ENCODE measurements around the gene USF3. TPM values are rescaled to one million over a fixed set of nuclear protein-coding genes. Genes with fewer than 3 reads are reported as not detected.

USF3 gene
- total RNA-seq, 2 donors from 2014 or later: 22.2 to 25.3 TPM

DNA sequence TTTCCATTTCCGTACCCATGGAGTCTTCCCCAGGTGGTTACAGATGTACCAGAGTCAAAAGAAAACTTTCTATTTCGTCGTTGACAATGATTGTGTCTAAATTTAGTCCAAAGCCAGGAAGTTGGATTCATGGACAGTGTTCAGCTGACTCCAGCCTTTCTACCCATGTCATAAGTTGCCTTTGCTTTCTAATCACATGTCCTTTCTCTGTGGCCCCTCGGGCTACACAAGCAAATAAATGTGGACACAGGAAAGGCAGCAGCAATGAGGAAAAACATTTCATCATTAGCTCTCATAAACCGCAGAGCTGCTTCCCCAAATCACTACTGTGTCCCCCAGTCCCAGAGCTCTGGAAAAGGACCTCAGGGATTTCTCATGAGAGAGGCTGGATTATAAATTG lies 82.0 kb downstream of the USF3 start:
- intact Hi-C loops (cut with DNase I): no loop called here
- Histone ChIP-seq H3K4me1 (replicated peaks) (no peaks in the 10 kb centered on the region), H3K9me3 (no peaks in the 10 kb centered on the region), H3K27ac (no peak overlapping the region), H3K36me3 (no peaks in the 10 kb centered on the region), H3K4me3 (no peak overlapping the region), H3K27me3 (replicated peaks; ENCODE audit: insufficient read depth) (no peaks in the 10 kb centered on the region)
- 56% methylated on average over 5 of the region's 5 CpGs for WGBS
- TF ChIP-seq, protein P1, sequence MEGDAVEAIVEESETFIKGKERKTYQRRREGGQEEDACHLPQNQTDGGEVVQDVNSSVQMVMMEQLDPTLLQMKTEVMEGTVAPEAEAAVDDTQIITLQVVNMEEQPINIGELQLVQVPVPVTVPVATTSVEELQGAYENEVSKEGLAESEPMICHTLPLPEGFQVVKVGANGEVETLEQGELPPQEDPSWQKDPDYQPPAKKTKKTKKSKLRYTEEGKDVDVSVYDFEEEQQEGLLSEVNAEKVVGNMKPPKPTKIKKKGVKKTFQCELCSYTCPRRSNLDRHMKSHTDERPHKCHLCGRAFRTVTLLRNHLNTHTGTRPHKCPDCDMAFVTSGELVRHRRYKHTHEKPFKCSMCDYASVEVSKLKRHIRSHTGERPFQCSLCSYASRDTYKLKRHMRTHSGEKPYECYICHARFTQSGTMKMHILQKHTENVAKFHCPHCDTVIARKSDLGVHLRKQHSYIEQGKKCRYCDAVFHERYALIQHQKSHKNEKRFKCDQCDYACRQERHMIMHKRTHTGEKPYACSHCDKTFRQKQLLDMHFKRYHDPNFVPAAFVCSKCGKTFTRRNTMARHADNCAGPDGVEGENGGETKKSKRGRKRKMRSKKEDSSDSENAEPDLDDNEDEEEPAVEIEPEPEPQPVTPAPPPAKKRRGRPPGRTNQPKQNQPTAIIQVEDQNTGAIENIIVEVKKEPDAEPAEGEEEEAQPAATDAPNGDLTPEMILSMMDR (IDR thresholded peaks at IDR 0.05): no peak
- TF ChIP-seq POLR2A (IDR thresholded peaks at IDR 0.05) (no peak), POLR2AphosphoS5 (IDR thresholded peaks at IDR 0.05) (no peak)
- DNase-seq (ENCODE audit: low spot score): no peak

GRCh38 chr3:113607219-113607596 lies 89.2 kb downstream of the USF3 start:
- WGBS: 82% methylated on average over 5 of the region's 5 CpGs
- TF ChIP-seq, protein P1 (IDR thresholded peaks at IDR 0.05): no peak
- TF ChIP-seq POLR2AphosphoS5 (IDR thresholded peaks at IDR 0.05) (no peak), POLR2A (IDR thresholded peaks at IDR 0.05) (no peak)
- Histone ChIP-seq H3K4me1 (replicated peaks) (no peaks in the 10 kb centered on the region), H3K9me3 (no peaks in the 10 kb centered on the region), H3K27me3 (replicated peaks; ENCODE audit: insufficient read depth) (no peaks in the 10 kb centered on the region), H3K36me3 (no peaks in the 10 kb centered on the region), H3K4me3 (no peak overlapping the region), H3K27ac (no peak overlapping the region)
- no peak for DNase-seq (ENCODE audit: low spot score)
- intact Hi-C loops (cut with DNase I): no loop called here

- 53% methylated on average over 8 of the region's 8 CpGs for WGBS
These were observed 89.8 kb downstream of the USF3 start for GRCh38 chr3:113606539-113607218.

DNA sequence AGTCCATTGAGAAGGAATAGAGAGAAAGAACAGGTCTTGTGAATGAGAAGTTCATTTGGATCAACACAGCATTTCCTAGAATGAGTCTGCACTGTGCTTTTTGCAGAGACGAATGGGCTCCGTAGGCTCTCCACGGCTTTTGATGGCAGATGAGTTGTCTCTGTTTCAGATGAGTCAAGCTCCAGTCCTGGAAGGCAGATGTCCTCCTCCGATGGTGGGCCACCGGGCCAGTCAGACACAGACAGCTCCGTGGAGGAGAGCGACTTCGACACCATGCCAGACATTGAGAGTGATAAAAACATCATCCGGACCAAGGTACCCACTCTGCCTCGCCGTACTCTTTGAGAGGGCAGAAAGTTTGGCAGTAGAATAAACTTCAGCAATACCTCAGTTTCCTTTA lies 93.6 kb downstream of the USF3 start:
- TF ChIP-seq POLR2AphosphoS5 (IDR thresholded peaks at IDR 0.05) (no peak), POLR2A (IDR thresholded peaks at IDR 0.05) (no peak)
- TF ChIP-seq, protein P1 (IDR thresholded peaks at IDR 0.05): no peak
- Histone ChIP-seq H3K9me3 (no peaks in the 10 kb centered on the region), H3K36me3 (no peaks in the 10 kb centered on the region), H3K4me1 (replicated peaks) (no peaks in the 10 kb centered on the region), H3K27me3 (replicated peaks; ENCODE audit: insufficient read depth) (no peaks in the 10 kb centered on the region), H3K27ac (no peak overlapping the region), H3K4me3 (no peak overlapping the region)
- 90% methylated on average over 11 of the region's 11 CpGs for WGBS
- intact Hi-C loops (cut with DNase I): no loop called here
- no peak for DNase-seq (ENCODE audit: low spot score)

More at GRCh38 chr3:113606539-113607218, 89.8 kb downstream of the USF3 start:
- H3K4me1 ChIP-seq (replicated peaks): no peaks in the 10 kb centered on the region
- H3K27me3 ChIP-seq (replicated peaks; ENCODE audit: insufficient read depth): no peaks in the 10 kb centered on the region
- no peak overlapping the region for H3K4me3 ChIP-seq
- no peaks in the 10 kb centered on the region for H3K36me3 ChIP-seq
- no peaks in the 10 kb centered on the region for H3K9me3 ChIP-seq
- intact Hi-C loops (cut with DNase I): no loop called here
- DNase-seq (ENCODE audit: low spot score): no peak
- H3K27ac ChIP-seq: no peak overlapping the region
- TF ChIP-seq POLR2AphosphoS5 (IDR thresholded peaks at IDR 0.05) (no peak), POLR2A (IDR thresholded peaks at IDR 0.05) (no peak)
- TF ChIP-seq, protein P1 (IDR thresholded peaks at IDR 0.05): no peak

DNA sequence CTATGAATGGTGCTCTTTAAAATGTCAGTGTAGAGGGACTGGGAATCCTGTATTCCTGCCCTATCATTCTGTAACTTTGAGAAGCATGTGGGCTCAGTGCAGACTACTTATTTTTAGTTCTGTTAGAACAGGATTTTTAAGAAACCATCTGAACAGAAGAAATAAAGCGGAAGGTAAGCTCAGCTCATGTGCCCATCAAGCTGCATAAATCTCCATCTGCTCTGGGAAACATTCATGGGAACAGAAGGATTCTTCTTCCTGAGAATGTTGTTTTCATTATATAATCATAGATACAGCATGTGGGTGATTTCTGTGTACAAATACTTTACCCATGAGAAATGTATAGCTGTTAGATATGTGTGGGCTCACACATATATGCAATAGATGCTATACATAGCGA lies 94.2 kb downstream of the USF3 start:
- Histone ChIP-seq H3K27ac (no peak overlapping the region), H3K4me3 (no peak overlapping the region), H3K36me3 (no peaks in the 10 kb centered on the region), H3K9me3 (no peaks in the 10 kb centered on the region), H3K27me3 (replicated peaks; ENCODE audit: insufficient read depth) (no peaks in the 10 kb centered on the region), H3K4me1 (replicated peaks) (no peaks in the 10 kb centered on the region)
- WGBS: 97% methylated on average over 2 of the region's 2 CpGs
- no peak for DNase-seq (ENCODE audit: low spot score)
- TF ChIP-seq, protein P1 (IDR thresholded peaks at IDR 0.05): no peak
- TF ChIP-seq POLR2AphosphoS5 (IDR thresholded peaks at IDR 0.05) (no peak), POLR2A (IDR thresholded peaks at IDR 0.05) (no peak)
- intact Hi-C loops (cut with DNase I): no loop called here
